Bronchial epithelial cell (primary cell): ENCODE results near the gene GFOD2. TPM values are rescaled to one million over a fixed set of nuclear protein-coding genes. Genes with fewer than 3 reads are reported as not detected.
A peak's percentile ranks its signal among the peaks of the same experiment; 100 is the strongest.

Experiments
- DNase-seq: peaks from one replicate; pipeline ENCODE4 v3.0.0-alpha.2; 2010; ENCODE audit warnings: low read depth
- FAIRE-seq: peaks from 2 replicates; lab custom pipeline; 2011; peaks lifted over from hg19 to GRCh38; lab: Jason Lieb, UNC
- H3K27me3 ChIP-seq: 2 replicates; pipeline ENCODE4 v1.5.1; 2011; ENCODE audit warnings: low read length; ENCODE audit not compliant: control insufficient read depth, insufficient read depth
- H3K36me3 ChIP-seq: 2 replicates; pipeline ENCODE4 v1.5.1; 2011; ENCODE audit warnings: low read length; ENCODE audit not compliant: control insufficient read depth, insufficient read depth
- H3K4me3 ChIP-seq: 2 replicates; pipeline ENCODE4 v1.5.1; 2011; ENCODE audit warnings: mild to moderate bottlenecking, low read depth, low read length, control low read depth
- CTCF ChIP-seq: IDR thresholded peaks from 2 replicates; pipeline ENCODE4 v1.5.1; 2011; ENCODE audit warnings: mild to moderate bottlenecking, moderate library complexity, low read length, control low read depth, inconsistent platforms; ENCODE audit not compliant: insufficient read depth, severe bottlenecking
- total RNA-seq: library from RNA; depleted of rRNA; stranded (reverse); fragments of >200 nt; gene quantifications from 2 replicates; pipeline ENCODE4 v1.2.1, GENCODE V29; 2014

Gene GFOD2
- total RNA-seq, 1 donor from 2014 or later = 17.9 TPM

GRCh38 chr16:67714522-67714921 is 4.6 kb downstream of the GFOD2 start:
- TF ChIP-seq CTCF = no peak
- Histone ChIP-seq H3K4me3 (no peak overlapping the region), H3K36me3 (no peaks in the 10 kb centered on the region), H3K27me3 (no peaks in the 10 kb centered on the region)
- DNase-seq = no peak
- no peak for FAIRE-seq

GRCh38 chr16:67713647-67714273 is 5.4 kb downstream of the GFOD2 start:
- FAIRE-seq (no peak), DNase-seq (no peak)
- no peaks in the 10 kb centered on the region for H3K27me3 ChIP-seq
- no peaks in the 10 kb centered on the region for H3K36me3 ChIP-seq
- no peak overlapping the region for H3K4me3 ChIP-seq
- no peak for TF ChIP-seq CTCF

GRCh38 chr16:67710607-67711006 is 8.5 kb downstream of the GFOD2 start:
- Histone ChIP-seq H3K4me3 (no peak overlapping the region), H3K36me3 (no peaks in the 10 kb centered on the region), H3K27me3 (no peaks in the 10 kb centered on the region)
- no peak for TF ChIP-seq CTCF
- FAIRE-seq = no peak
- DNase-seq = no peak

GRCh38 chr16:67709050-67709449 is 10.1 kb downstream of the GFOD2 start:
- no peak for TF ChIP-seq CTCF
- FAIRE-seq = no peak
- Histone ChIP-seq H3K27me3 (no peaks in the 10 kb centered on the region), H3K4me3 (no peak overlapping the region), H3K36me3 (no peaks in the 10 kb centered on the region)
- DNase-seq = no peak

- no peak for FAIRE-seq
- peak; percentile 36 for DNase-seq
- TF ChIP-seq CTCF = no peak
- Histone ChIP-seq H3K27me3 (no peaks in the 10 kb centered on the region), H3K4me3 (no peak overlapping the region), H3K36me3 (no peaks in the 10 kb centered on the region)
Observed at GRCh38 chr16:67708368-67708771, 10.7 kb downstream of the GFOD2 start.

- no peak for TF ChIP-seq CTCF
- no peaks in the 10 kb centered on the region for H3K36me3 ChIP-seq
- FAIRE-seq = no peak
Observed at GRCh38 chr16:67707790-67708189, 11.3 kb downstream of the GFOD2 start.

More at GRCh38 chr16:67707790-67708189, 11.3 kb downstream of the GFOD2 start:
- H3K4me3 ChIP-seq = no peak overlapping the region
- no peak for DNase-seq
- no peaks in the 10 kb centered on the region for H3K27me3 ChIP-seq
